IMR-90 (cell line): ENCODE measurements around the gene SEPSECS. TPM values are rescaled to one million over a fixed set of nuclear protein-coding genes. Genes with fewer than 3 reads are reported as not detected.

Source experiments
- ATAC-seq: fragments of 200-7000 bp; cut with Tn5 transposase; 2 replicates; pipeline ENCODE4 v1.9.1; 2020; ENCODE audit warnings: low read depth, mild to moderate bottlenecking, moderate library complexity
- BruUV-seq: library from RNA; stranded (reverse); fragments of 400-500 nt; replicated peaks from 2 replicates; lab custom pipeline; 2021; lab: Mats Ljungman, UMichigan
- CTCF ChIA-PET: fragments of 300-600 bp; formaldehyde crosslinking; extraction: SDS; loops from one replicate; lab custom pipeline; 2021; ENCODE audit warnings: antibody characterized with exemption; lab: Yijun Ruan, JAX
- POLR2A ChIA-PET: fragments of 300-600 bp; sonication (Branson Sonifier 250); formaldehyde crosslinking; loops from one replicate; lab custom pipeline; 2022; ENCODE audit warnings: antibody characterized with exemption; ENCODE audit not compliant: unreplicated experiment; lab: Charles Lee
- DNase-seq: peaks from one replicate; pipeline ENCODE4 v3.0.0; 2013
- H2AFZ ChIP-seq: replicated peaks from 2 replicates; pipeline ENCODE3; 2013; ENCODE audit warnings: low read length, mild to moderate bottlenecking; ENCODE audit not compliant: poor library complexity
- H2AK5ac ChIP-seq: 2 replicates; pipeline ENCODE4 v1.6.1; 2013; ENCODE audit warnings: low read depth, low read length, inconsistent platforms
- H2AK9ac ChIP-seq: replicated peaks from 2 replicates; pipeline ENCODE3; 2013; ENCODE audit warnings: mild to moderate bottlenecking, low read depth, low read length, moderate library complexity; ENCODE audit not compliant: poor library complexity
- H2BK120ac ChIP-seq: 2 replicates; pipeline ENCODE4 v1.6.1; 2013; ENCODE audit warnings: low read depth, low read length, inconsistent platforms
- H2BK15ac ChIP-seq: 3 replicates; pipeline ENCODE4 v1.6.1; 2013; ENCODE audit warnings: low read depth, low read length, inconsistent platforms
- H2BK20ac ChIP-seq: 2 replicates; pipeline ENCODE4 v1.6.1; 2013; ENCODE audit warnings: low read depth, mild to moderate bottlenecking, inconsistent platforms, low read length, moderate library complexity
- H2BK5ac ChIP-seq: 2 replicates; pipeline ENCODE4 v1.6.1; 2013; ENCODE audit warnings: mild to moderate bottlenecking, low read depth, low read length, inconsistent platforms; ENCODE audit not compliant: poor library complexity, severe bottlenecking
- H3K14ac ChIP-seq: replicated peaks from 2 replicates; pipeline ENCODE4 v1.6.1; 2013; ENCODE audit warnings: low read depth, low read length, inconsistent platforms
- H3K18ac ChIP-seq: 2 replicates; pipeline ENCODE4 v1.6.1; 2013; ENCODE audit warnings: low read depth, low read length, control low read depth
- H3K23ac ChIP-seq: 2 replicates; pipeline ENCODE4 v1.6.1; 2013; ENCODE audit warnings: low read depth, low read length, inconsistent platforms
- H3K27ac ChIP-seq: 2 replicates; pipeline ENCODE4 v1.5.1; 2013; ENCODE audit warnings: mild to moderate bottlenecking, control low read depth, low read length; ENCODE audit not compliant: insufficient read depth
- H3K27me3 ChIP-seq: 2 replicates; pipeline ENCODE4 v1.6.1; 2013; ENCODE audit warnings: low read length; ENCODE audit not compliant: control insufficient read depth, insufficient read depth
- H3K36me3 ChIP-seq: 2 replicates; pipeline ENCODE4 v1.6.1; 2013; ENCODE audit warnings: low read length, mixed read lengths; ENCODE audit not compliant: control insufficient read depth, insufficient read depth
- H3K4ac ChIP-seq: 2 replicates; pipeline ENCODE4 v1.6.1; 2013; ENCODE audit warnings: low read depth, low read length, inconsistent platforms
- H3K4me1 ChIP-seq: 2 replicates; pipeline ENCODE4 v1.6.1; 2013; ENCODE audit warnings: low read length, mixed read lengths; ENCODE audit not compliant: control insufficient read depth, insufficient read depth
- H3K4me2 ChIP-seq: 2 replicates; pipeline ENCODE4 v1.6.1; 2013; ENCODE audit warnings: low read depth, mild to moderate bottlenecking, control low read depth, low read length, moderate library complexity
- H3K4me3 ChIP-seq: 2 replicates; pipeline ENCODE4 v1.5.1; 2013; ENCODE audit warnings: low read depth, mild to moderate bottlenecking, control low read depth, low read length, moderate library complexity; ENCODE audit not compliant: insufficient read depth
- H3K56ac ChIP-seq: 2 replicates; pipeline ENCODE4 v1.6.1; 2013; ENCODE audit warnings: low read length, inconsistent platforms; ENCODE audit not compliant: insufficient read depth; ENCODE audit errors: extremely low read depth
- H3K79me1 ChIP-seq, 2 experiments: 2 replicates each; pipeline ENCODE4 v1.6.1; 2013; ENCODE audit warnings: low read length in 2 of 2, inconsistent platforms in 1 of 2, low read depth in 1 of 2
- H3K9ac ChIP-seq: 2 replicates; pipeline ENCODE4 v1.6.1; 2013; ENCODE audit warnings: low read depth, low read length, control low read depth
- H3K9me1 ChIP-seq: 2 replicates; pipeline ENCODE4 v1.6.1; 2013; ENCODE audit warnings: low read length, inconsistent platforms; ENCODE audit not compliant: insufficient read depth
- H3K9me3 ChIP-seq: 2 replicates; pipeline ENCODE4 v1.6.1; 2013; ENCODE audit warnings: low read length; ENCODE audit not compliant: control insufficient read depth, insufficient read depth
- H4K20me1 ChIP-seq: 2 replicates; pipeline ENCODE4 v1.6.1; 2013; ENCODE audit warnings: low read length, inconsistent platforms; ENCODE audit not compliant: insufficient read depth
- H4K5ac ChIP-seq: 2 replicates; pipeline ENCODE4 v1.6.1; 2013; ENCODE audit warnings: mild to moderate bottlenecking, low read depth, low read length, control low read depth
- H4K8ac ChIP-seq, 2 experiments: 2 replicates each; pipeline ENCODE4 v1.6.1; 2013; ENCODE audit warnings: low read depth in 2 of 2, low read length in 2 of 2, control low read depth in 1 of 2, inconsistent platforms in 1 of 2
- H4K91ac ChIP-seq: 2 replicates; pipeline ENCODE4 v1.6.1; 2013; ENCODE audit warnings: low read depth, low read length, inconsistent platforms; ENCODE audit not compliant: insufficient read depth
- BHLHE40 ChIP-seq: fragments of 150-350 bp; IDR thresholded peaks from 2 replicates; pipeline ENCODE4 v1.6.1; 2016; ENCODE audit warnings: mild to moderate bottlenecking, low read depth, low read length
- CEBPB ChIP-seq: IDR thresholded peaks from 2 replicates; pipeline ENCODE4 v1.6.1; 2012; ENCODE audit warnings: low read depth, low read length, improper control_type of control experiment
- CHD1 ChIP-seq: IDR thresholded peaks from 2 replicates; pipeline ENCODE4 v1.6.1; 2012; ENCODE audit warnings: low read depth, low read length, improper control_type of control experiment
- CTCF ChIP-seq: conservative IDR thresholded peaks from 2 replicates; pipeline ENCODE4 v1.5.1; 2012; ENCODE audit warnings: mild to moderate bottlenecking, low read depth, low read length, improper control_type of control experiment
- ELK1 ChIP-seq: fragments of 150-350 bp; IDR thresholded peaks from 2 replicates; pipeline ENCODE4 v1.6.1; 2016; ENCODE audit warnings: low read depth, mild to moderate bottlenecking, low read length, moderate library complexity, borderline replicate concordance
- FOS ChIP-seq: fragments of 150-350 bp; IDR thresholded peaks from 2 replicates; pipeline ENCODE4 v1.6.1; 2016; ENCODE audit warnings: low read depth, low read length
- MAFK ChIP-seq: IDR thresholded peaks from 2 replicates; pipeline ENCODE4 v1.6.1; 2012; ENCODE audit warnings: low read depth, low read length, improper control_type of control experiment
- MAZ ChIP-seq: IDR thresholded peaks from 2 replicates; pipeline ENCODE4 v1.6.1; 2012; ENCODE audit warnings: low read depth, mild to moderate bottlenecking, low read length, improper control_type of control experiment, moderate library complexity, borderline replicate concordance
- MXI1 ChIP-seq: IDR thresholded peaks from 2 replicates; pipeline ENCODE4 v1.6.1; 2012; ENCODE audit warnings: low read depth, mild to moderate bottlenecking, low read length, moderate library complexity, borderline replicate concordance
- NFE2L2 ChIP-seq: fragments of 150-350 bp; IDR thresholded peaks from 2 replicates; pipeline ENCODE4 v1.6.1; 2016; ENCODE audit warnings: low read depth, mild to moderate bottlenecking, low read length
- POLR2A ChIP-seq: IDR thresholded peaks from 2 replicates; pipeline ENCODE4 v1.6.1; 2012; ENCODE audit warnings: mild to moderate bottlenecking, low read depth, low read length
- RAD21 ChIP-seq: IDR thresholded peaks from 2 replicates; pipeline ENCODE4 v1.6.1; 2012; ENCODE audit warnings: low read length, improper control_type of control experiment
- RCOR1 ChIP-seq: IDR thresholded peaks from 2 replicates; pipeline ENCODE4 v1.6.1; 2012; ENCODE audit warnings: mild to moderate bottlenecking, low read length, improper control_type of control experiment; ENCODE audit not compliant: insufficient replicate concordance
- RFX5 ChIP-seq: IDR thresholded peaks from 2 replicates; pipeline ENCODE4 v1.8.0; 2012; ENCODE audit warnings: low read depth, mild to moderate bottlenecking, low read length, moderate library complexity
- SMC3 ChIP-seq: fragments of 150-350 bp; IDR thresholded peaks from 2 replicates; pipeline ENCODE4 v1.6.1; 2016; ENCODE audit warnings: low read depth, mild to moderate bottlenecking, antibody characterized with exemption, low read length, moderate library complexity
- USF2 ChIP-seq: fragments of 150-350 bp; IDR thresholded peaks from 2 replicates; pipeline ENCODE4 v1.6.1; 2017; ENCODE audit warnings: mild to moderate bottlenecking, antibody characterized with exemption, low read length, low read depth
- WGBS, 2 experiments: methylation state at CpG; one replicate each; pipeline versions ENCODE4 v1.1.5 to v1.1.7; 2013; ENCODE audit warnings: missing lambda C conversion rate in 2 of 2; ENCODE audit not compliant: insufficient read length in 1 of 2; ENCODE audit errors: extremely low coverage in 2 of 2; 5-methylcytosine and 5-hydroxymethylcytosine counted together
- dilution Hi-C: fragments of 300-500 bp; cut with HindIII; formaldehyde crosslinking; loops from one replicate; pipeline ENCODE4 v1.14.3; 2018; ENCODE audit warnings: low sequenced_read_pairs; ENCODE audit not compliant: unreplicated experiment
- in situ Hi-C: fragments of 300-500 bp; cut with MboI; formaldehyde crosslinking; loops from 3 replicates; pipeline ENCODE4 v1.14.3; 2019; ENCODE audit warnings: low sequenced_read_pairs, inconsistent platforms, mixed read lengths
- intact Hi-C: fragments of 100-400 bp; cut with micrococcal nuclease; formaldehyde crosslinking; loops from 2 replicates; pipeline ENCODE4 v1.10.0; 2022
- polyA plus RNA-seq, 3 experiments: library from polyadenylated mRNA; depleted of rRNA; stranded (reverse); fragments of >200 nt; gene quantifications; 2 replicates each; pipeline ENCODE4 v1.2.3, GENCODE V29; 2012; ENCODE audit warnings: low replicate concordance in 1 of 3
- total RNA-seq: library from RNA; depleted of rRNA; stranded (reverse); fragments of >200 nt; gene quantifications from 2 replicates; pipeline ENCODE4 v1.2.3, GENCODE V29; 2012

SEPSECS gene
- total and polyA plus RNA-seq, 2 of the 4 experiments (the other 2 are of a cell fraction) = 1.7 to 5.0 TPM

- no peaks in the 10 kb centered on the region for H3K36me3 ChIP-seq
- H3K9me3 ChIP-seq = no peaks in the 10 kb centered on the region
- intact Hi-C loops = no loop called here
- H3K79me1 ChIP-seq = no peaks in the 10 kb centered on the region
- no peak for TF ChIP-seq RAD21
- TF ChIP-seq POLR2A = no peak
- no peak for TF ChIP-seq MXI1
- no peak for TF ChIP-seq USF2
- TF ChIP-seq CEBPB = no peak
- TF ChIP-seq SMC3 = no peak
- no peak for TF ChIP-seq CHD1
- no peak for TF ChIP-seq CTCF
- TF ChIP-seq MAFK = no peak
- TF ChIP-seq NFE2L2 = no peak
- no peak for TF ChIP-seq MAZ
- TF ChIP-seq RFX5 = no peak
- TF ChIP-seq BHLHE40 = no peak
- no peak for TF ChIP-seq FOS
- no peak for TF ChIP-seq RCOR1
- TF ChIP-seq ELK1 = no peak
- BruUV-seq = no TSS peak
- DNase-seq (peak; percentile 2), ATAC-seq (no peak; the same call in 1 of the 2 replicates)
- H3K14ac ChIP-seq = no peak overlapping the region
- CTCF ChIA-PET = no interaction called here
- POLR2A ChIA-PET = no interaction called here
- dilution Hi-C loops = no loop called here
- H3K9ac ChIP-seq = no peak overlapping the region
- H4K20me1 ChIP-seq = no peaks in the 10 kb centered on the region
- H2AK5ac ChIP-seq = no peak overlapping the region
- no peak overlapping the region for H2AFZ ChIP-seq
- no peak overlapping the region for H3K18ac ChIP-seq
- H3K9me1 ChIP-seq = no peaks in the 10 kb centered on the region
- no peak overlapping the region for H2BK120ac ChIP-seq
- H3K27ac ChIP-seq = no peak overlapping the region
- no peak overlapping the region for H4K8ac ChIP-seq
- H2BK15ac ChIP-seq = no peak overlapping the region
- no peaks in the 10 kb centered on the region for H3K4me1 ChIP-seq
- H3K27me3 ChIP-seq = no peaks in the 10 kb centered on the region
- no peak overlapping the region for H2AK9ac ChIP-seq
- in situ Hi-C loops = no loop called here
- no peak overlapping the region for H3K56ac ChIP-seq
- no peak overlapping the region for H4K91ac ChIP-seq
- H2BK20ac ChIP-seq = no peak overlapping the region
- no peak overlapping the region for H3K4ac ChIP-seq
- 100% methylated on average over 1 of the region's 1 CpG; no CpG with 5 or more reads in 1 of the 2 experiments for WGBS, 2 experiments
- H3K4me3 ChIP-seq = no peak overlapping the region
- no peak overlapping the region for H3K4me2 ChIP-seq
- no peak overlapping the region for H2BK5ac ChIP-seq
- H4K5ac ChIP-seq = no peak overlapping the region
- no peak overlapping the region for H3K23ac ChIP-seq
Measured at GRCh38 chr4:25129917-25130316, 30.3 kb downstream of the SEPSECS start.
